ENCODE results near the gene MECP2. TPM values are rescaled to one million over a fixed set of nuclear protein-coding genes. Genes with fewer than 3 reads are reported as not detected.

MECP2 gene
- polyA plus RNA-seq, 4 donors, result 9.4 to 18.4 (median 12.9) TPM

DNA sequence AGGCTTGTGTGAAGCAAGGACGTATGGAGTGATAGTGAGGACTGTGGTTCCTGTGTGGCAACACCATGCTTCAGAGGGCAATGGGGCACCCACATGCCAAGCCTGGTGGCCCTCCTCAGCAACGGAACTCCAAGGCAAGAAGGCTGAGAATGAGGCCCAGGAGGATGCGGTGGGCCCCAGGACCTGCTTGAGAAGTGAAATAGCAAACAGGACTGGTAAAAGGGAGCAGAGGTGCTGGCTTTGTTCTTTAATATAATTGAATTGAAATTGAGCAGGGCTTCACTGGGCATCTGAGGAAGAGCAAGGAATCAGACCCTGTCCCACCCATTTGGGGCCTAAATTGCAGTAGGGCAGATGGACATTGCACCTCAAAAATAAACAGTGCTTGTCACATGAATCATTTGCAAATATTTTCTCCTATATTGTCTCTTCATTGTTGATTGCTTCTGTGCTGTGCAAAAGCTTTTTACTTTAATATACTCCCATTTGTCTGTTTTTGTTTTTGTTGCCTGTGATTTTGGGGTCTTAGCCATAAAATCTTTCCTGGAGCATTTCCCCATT, 122.7 kb downstream of the MECP2 start:
- 13 to 72% (median 45%) methylated on average over 2 to 3 of the region's 3 CpGs for WGBS, 3 donors
- Histone ChIP-seq H3K27ac (ENCODE audit: low read depth in 1 of 3, low read length in 2 of 3) (peak overlapping the region; percentile 94 to 97 (median 94)), H3K4me3 (ENCODE audit: low read depth in 1 of 3, low read length in 3 of 3) (no peak overlapping the region), H3K27me3 (ENCODE audit: control insufficient read depth in 3 of 3, insufficient read depth in 3 of 3, low read length in 3 of 3) (no peaks in the 10 kb centered on the region), H3K36me3 (ENCODE audit: control insufficient read depth in 3 of 3, insufficient read depth in 2 of 3, low read depth in 1 of 3, low read length in 3 of 3) (no peaks in the 10 kb centered on the region), H3K4me1 (ENCODE audit: control insufficient read depth in 3 of 3, insufficient read depth in 2 of 3, low read depth in 1 of 3, low read length in 2 of 3) (peaks cover 0 to 18% (median 2%) of the 10 kb centered on the region in 3 donors), H3K9me3 (ENCODE audit: control insufficient read depth in 2 of 2, insufficient read depth in 1 of 2, low read depth in 1 of 2, low read length in 1 of 2) (no peaks in the 10 kb centered on the region)
- DNase-seq, result no peak
- no peak for FAIRE-seq

DNA sequence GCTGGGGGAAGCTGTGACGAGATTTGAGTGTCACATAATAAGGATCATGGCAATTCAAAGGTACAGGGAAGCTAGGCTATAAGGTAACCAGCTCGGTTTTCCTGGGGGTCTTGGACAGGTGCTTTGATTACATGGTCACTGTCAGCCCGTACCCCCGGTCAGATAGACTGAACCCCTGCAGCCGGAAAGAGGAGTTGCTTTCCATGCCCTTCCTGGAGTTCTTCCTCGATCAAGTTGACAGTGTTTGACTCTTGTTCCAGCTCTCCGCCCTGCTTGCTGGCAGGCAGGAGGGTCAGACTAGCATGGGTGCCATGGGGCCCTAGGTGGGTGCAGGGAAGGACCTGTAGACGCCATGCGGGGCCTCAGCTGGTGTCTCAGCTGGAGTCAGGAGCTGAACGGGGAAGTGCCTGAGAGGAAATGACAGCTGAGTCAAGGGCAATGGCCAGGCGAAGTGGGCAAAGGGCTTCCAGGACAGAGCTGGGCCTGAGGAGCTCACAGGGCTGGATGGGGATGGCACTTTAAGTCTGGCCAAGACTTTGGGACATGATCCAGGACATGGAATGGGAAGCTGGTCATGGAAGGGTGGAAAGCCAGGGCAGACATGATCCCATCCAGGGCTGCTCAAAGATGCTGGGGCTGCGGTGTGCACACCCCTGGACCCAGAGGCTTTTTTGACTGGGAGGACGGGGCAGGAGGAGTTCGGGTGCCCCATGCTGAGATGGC, 123.4 kb downstream of the MECP2 start:
- peaks cover 0 to 21% (median 2%) of the 10 kb centered on the region in 3 donors for H3K4me1 ChIP-seq (ENCODE audit: control insufficient read depth in 3 of 3, insufficient read depth in 2 of 3, low read depth in 1 of 3, low read length in 2 of 3)
- FAIRE-seq (no peak), DNase-seq (peak; percentile 48 to 55)
- 39 to 61% (median 56%) methylated on average over 14 of the region's 14 CpGs for WGBS, 3 donors
- H3K27me3 ChIP-seq (ENCODE audit: control insufficient read depth in 3 of 3, insufficient read depth in 3 of 3, low read length in 3 of 3), result no peaks in the 10 kb centered on the region
- no peaks in the 10 kb centered on the region for H3K9me3 ChIP-seq (ENCODE audit: control insufficient read depth in 2 of 2, insufficient read depth in 1 of 2, low read depth in 1 of 2, low read length in 1 of 2)
- no peak overlapping the region for H3K4me3 ChIP-seq (ENCODE audit: low read depth in 1 of 3, low read length in 3 of 3)
- peaks cover 0 to 5% (median 0%) of the 10 kb centered on the region in 3 donors for H3K36me3 ChIP-seq (ENCODE audit: control insufficient read depth in 3 of 3, insufficient read depth in 2 of 3, low read depth in 1 of 3, low read length in 3 of 3)
- peak overlapping the region; percentile 94 to 97 (median 94) for H3K27ac ChIP-seq (ENCODE audit: low read depth in 1 of 3, low read length in 2 of 3)

DNA sequence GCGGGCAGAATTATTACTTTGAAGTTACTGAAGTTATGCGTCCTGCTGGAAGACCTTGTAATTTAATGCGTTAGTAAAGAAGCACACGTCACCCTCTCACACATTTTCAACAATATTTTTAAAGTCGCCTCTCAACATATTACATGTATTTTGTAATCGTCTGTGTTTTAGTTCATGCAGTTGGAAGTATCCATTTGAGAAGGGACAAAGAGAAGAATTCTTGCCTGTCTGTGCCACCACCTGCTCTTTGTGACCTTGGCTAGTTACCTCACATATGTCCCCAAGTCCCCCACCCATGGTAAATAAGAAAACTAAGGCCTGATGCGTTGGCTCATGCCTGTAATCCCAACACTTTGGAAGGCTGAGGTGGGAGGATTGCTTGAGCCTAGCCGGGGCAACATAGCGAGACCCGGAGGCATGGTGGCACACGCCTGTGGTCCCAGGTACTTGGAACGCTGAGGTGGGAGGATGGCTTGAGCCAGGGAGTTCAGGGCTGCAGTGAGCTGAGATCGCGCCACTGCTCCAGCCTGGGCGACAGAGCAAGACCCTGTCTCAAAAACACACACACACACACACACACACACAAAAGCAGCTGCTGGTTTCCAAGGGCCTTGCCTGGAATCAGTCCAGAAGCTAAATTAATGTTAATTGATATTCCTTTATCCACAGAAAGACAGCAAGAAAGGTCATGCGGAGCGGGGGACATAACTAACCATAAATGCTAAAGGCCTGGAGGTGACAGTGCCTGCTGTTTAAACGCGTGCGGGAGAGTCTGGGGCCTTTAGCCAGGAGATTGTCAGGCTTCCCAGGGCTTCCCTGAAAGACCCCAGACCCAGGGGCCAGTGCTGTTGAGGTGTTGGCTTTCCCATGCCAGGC, 124.2 kb downstream of the MECP2 start:
- Histone ChIP-seq H3K4me1 (ENCODE audit: control insufficient read depth in 3 of 3, insufficient read depth in 2 of 3, low read depth in 1 of 3, low read length in 2 of 3) (peaks cover 0 to 29% (median 2%) of the 10 kb centered on the region in 3 donors), H3K9me3 (ENCODE audit: control insufficient read depth in 2 of 2, insufficient read depth in 1 of 2, low read depth in 1 of 2, low read length in 1 of 2) (no peaks in the 10 kb centered on the region), H3K4me3 (ENCODE audit: low read depth in 1 of 3, low read length in 3 of 3) (peak overlapping the region; percentile 41 to 75 (median 54)), H3K36me3 (ENCODE audit: control insufficient read depth in 3 of 3, insufficient read depth in 2 of 3, low read depth in 1 of 3, low read length in 3 of 3) (peaks cover 0 to 13% (median 0%) of the 10 kb centered on the region in 3 donors), H3K27ac (ENCODE audit: low read depth in 1 of 3, low read length in 2 of 3) (peak overlapping the region; percentile 94 to 97 (median 94)), H3K27me3 (ENCODE audit: control insufficient read depth in 3 of 3, insufficient read depth in 3 of 3, low read length in 3 of 3) (no peaks in the 10 kb centered on the region)
- peak in 1 of 2 donors; percentile 27 for DNase-seq
- WGBS, 3 donors, result 27 to 45% (median 29%) methylated on average over 17 to 20 of the region's 20 CpGs
- FAIRE-seq, result no peak

DNA sequence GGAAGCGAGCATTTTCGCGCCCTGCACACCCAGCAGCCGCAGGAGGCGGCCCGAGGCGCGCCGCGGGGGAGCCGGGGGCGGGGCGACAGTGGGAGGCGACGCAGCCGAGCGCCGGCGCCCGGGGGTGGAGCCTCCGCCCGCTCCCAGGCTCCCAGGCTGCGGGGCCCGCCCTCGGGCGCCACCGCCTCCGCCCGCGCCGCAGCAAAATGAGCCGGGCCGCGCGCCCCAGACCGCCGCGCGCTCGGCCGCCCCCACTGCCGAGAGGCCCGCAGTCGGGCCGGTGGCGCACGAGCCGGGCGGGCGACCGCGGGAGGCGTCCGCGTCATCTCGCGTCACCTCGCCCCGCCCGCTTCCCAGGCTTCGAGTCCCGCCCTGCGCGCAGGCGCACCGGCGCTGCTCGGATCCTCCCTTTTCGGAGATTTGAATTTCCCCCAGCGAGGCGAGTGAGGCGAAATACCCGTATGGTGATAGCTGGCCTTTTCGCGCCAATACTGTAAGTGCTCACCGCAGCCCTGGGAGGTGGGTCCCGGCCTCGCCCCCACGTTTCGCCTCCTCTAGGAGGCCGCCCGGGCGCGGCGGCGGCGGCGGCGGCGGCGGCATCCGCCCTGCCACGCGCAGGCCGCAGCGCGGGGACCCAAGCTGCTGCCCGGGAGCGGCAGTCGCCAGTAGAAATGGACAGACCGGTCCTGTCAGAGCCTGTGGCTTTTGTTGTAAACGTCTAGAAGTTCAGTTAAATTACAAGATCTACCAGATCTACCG, 125.0 kb downstream of the MECP2 start, which contains the start of gene TMEM187:
TSS of gene TMEM187 (plus strand) at position 387 of the 759 bp plus-strand sequence. CDS start 9,309 bp downstream, outside the sequence.
- FAIRE-seq, result no peak

More for the DNA sequence above, 125.0 kb downstream of the MECP2 start, which contains the start of gene TMEM187:
- peak; percentile 83 to 92 for DNase-seq
- H3K4me1 ChIP-seq (ENCODE audit: control insufficient read depth in 3 of 3, insufficient read depth in 2 of 3, low read depth in 1 of 3, low read length in 2 of 3), result peaks cover 0 to 37% (median 2%) of the 10 kb centered on the region in 3 donors
- 0 to 13% (median 2%) methylated on average over 34 to 103 of the region's 103 CpGs for WGBS, 3 donors
- peaks cover 0 to 21% (median 0%) of the 10 kb centered on the region in 3 donors for H3K36me3 ChIP-seq (ENCODE audit: control insufficient read depth in 3 of 3, insufficient read depth in 2 of 3, low read depth in 1 of 3, low read length in 3 of 3)
- H3K27me3 ChIP-seq (ENCODE audit: control insufficient read depth in 3 of 3, insufficient read depth in 3 of 3, low read length in 3 of 3), result no peaks in the 10 kb centered on the region
- no peaks in the 10 kb centered on the region for H3K9me3 ChIP-seq (ENCODE audit: control insufficient read depth in 2 of 2, insufficient read depth in 1 of 2, low read depth in 1 of 2, low read length in 1 of 2)
- H3K4me3 ChIP-seq (ENCODE audit: low read depth in 1 of 3, low read length in 3 of 3), result peak within 1 kb of the TSS; percentile 71 to 99 (median 75)
- H3K27ac ChIP-seq (ENCODE audit: low read depth in 1 of 3, low read length in 2 of 3), result peak within 1 kb of the TSS; percentile 94 to 100 (median 97)

Other genes starting within 250 kb of the MECP2 start
- 10 to 100 TPM in 1 of 4 donors, 1 to 10 TPM in 1, under 1 TPM in 1, not detected in 1; 0.54 to 16.3 (median 2.1) TPM for gene L1CAM, start 211.5 kb downstream of the MECP2 start, polyA plus RNA-seq
- 1 to 10 TPM in 1 of 4 donors, under 1 TPM in 1, not detected in 2; 0.31 to 3.5 TPM for gene AVPR2, start 193.0 kb downstream of the MECP2 start, polyA plus RNA-seq
- 10 to 100 TPM; 29.8 to 63.0 (median 49.0) TPM for gene ARHGAP4, start 171.5 kb downstream of the MECP2 start, polyA plus RNA-seq
- gene NAA10, start 162.7 kb downstream of the MECP2 start, polyA plus RNA-seq, result 100 to 1,000 TPM in 3 of 4 donors, 10 to 100 TPM in 1; 55.6 to 152 (median 107) TPM
- 100 to 1,000 TPM in 1 of 4 donors, 10 to 100 TPM in 2, 1 to 10 TPM in 1; 5.1 to 114 (median 21.9) TPM for gene RENBP, start 153.1 kb downstream of the MECP2 start, polyA plus RNA-seq
- 10 to 100 TPM in 2 of 4 donors, 1 to 10 TPM in 2; 7.6 to 32.9 (median 19.5) TPM for gene HCFC1, start 125.9 kb downstream of the MECP2 start, polyA plus RNA-seq
- gene TMEM187, start 125.0 kb downstream of the MECP2 start, polyA plus RNA-seq, result 10 to 100 TPM in 1 of 4 donors, 1 to 10 TPM in 3; 4.2 to 10.1 (median 6.0) TPM
- 100 to 1,000 TPM in 3 of 4 donors, 10 to 100 TPM in 1; 57.2 to 135 (median 117) TPM for gene IRAK1, start 77.8 kb downstream of the MECP2 start, polyA plus RNA-seq
- gene OPN1LW, start 46.5 kb upstream of the MECP2 start, polyA plus RNA-seq, result not detected
- gene OPN1MW, start 84.9 kb upstream of the MECP2 start, polyA plus RNA-seq, result not detected
- gene OPN1MW2, start 122.0 kb upstream of the MECP2 start, polyA plus RNA-seq, result not detected
- not detected for gene OPN1MW3, start 159.9 kb upstream of the MECP2 start, polyA plus RNA-seq
- gene TEX28, start 197.4 kb upstream of the MECP2 start, polyA plus RNA-seq, result not detected
- under 1 TPM in 2 of 4 donors, not detected in 2; 0.12 to 0.18 TPM for gene TKTL1, start 198.1 kb upstream of the MECP2 start, polyA plus RNA-seq

All from small intestine (tissue), 7 donors.